Osteocyte (in vitro differentiated cells): ENCODE data around the gene DRG1. TPM values are rescaled to one million over a fixed set of nuclear protein-coding genes. Genes with fewer than 3 reads are reported as not detected.

Experiments
- DNase-seq: peaks from one replicate; pipeline ENCODE4 v3.0.0; 2021; ENCODE audit warnings: mixed read lengths; ENCODE audit not compliant: unreplicated experiment; ENCODE audit errors: extremely low spot score
- H3K27ac Mint-ChIP-seq: one replicate; pipeline ENCODE4 v1.8.0; 2021; ENCODE audit warnings: mild to moderate bottlenecking, mixed read lengths; ENCODE audit not compliant: unreplicated experiment
- H3K27me3 Mint-ChIP-seq: one replicate; pipeline ENCODE4 v1.8.0; 2021; ENCODE audit warnings: mixed read lengths; ENCODE audit not compliant: unreplicated experiment
- H3K36me3 Mint-ChIP-seq: one replicate; pipeline ENCODE4 v1.8.0; 2021; ENCODE audit warnings: mixed read lengths; ENCODE audit not compliant: unreplicated experiment
- H3K4me1 Mint-ChIP-seq: one replicate; pipeline ENCODE4 v1.8.0; 2021; ENCODE audit warnings: mixed read lengths; ENCODE audit not compliant: unreplicated experiment
- H3K4me3 Mint-ChIP-seq: one replicate; pipeline ENCODE4 v1.8.0; 2021; ENCODE audit warnings: mild to moderate bottlenecking, moderate library complexity, mixed read lengths; ENCODE audit not compliant: unreplicated experiment
- H3K9me3 Mint-ChIP-seq: one replicate; pipeline ENCODE4 v1.8.0; 2021; ENCODE audit warnings: mixed read lengths; ENCODE audit not compliant: unreplicated experiment
- CTCF ChIP-seq: fragments of 200-600 bp; sonication (generic); IDR thresholded peaks from 2 replicates; pipeline ENCODE4 v1.5.0; 2021; ENCODE audit warnings: antibody characterized with exemption, mild to moderate bottlenecking, moderate library complexity
- total RNA-seq: library from RNA; stranded (reverse); gene quantifications from 2 replicates; pipeline ENCODE4 v1.2.1, GENCODE V29; 2021

The DRG1 gene
- total RNA-seq, 1 donor from 2014 or later = 49.2 TPM

- Mint-ChIP-seq H3K36me3 (peaks cover 75% of the 10 kb centered on the region), H3K9me3 (no peaks in the 10 kb centered on the region), H3K4me3 (no peak overlapping the region), H3K4me1 (no peaks in the 10 kb centered on the region), H3K27ac (peak overlapping the region; percentile 24), H3K27me3 (no peaks in the 10 kb centered on the region)
- TF ChIP-seq CTCF = no peak
- no peak for DNase-seq
Measured at GRCh38 chr22:31441652-31442051, 42.2 kb downstream of the DRG1 start.

- no peak for DNase-seq
- Mint-ChIP-seq H3K4me3 (no peak overlapping the region), H3K27ac (no peak overlapping the region), H3K36me3 (peaks cover 67% of the 10 kb centered on the region), H3K9me3 (no peaks in the 10 kb centered on the region), H3K27me3 (no peaks in the 10 kb centered on the region), H3K4me1 (no peaks in the 10 kb centered on the region)
- no peak for TF ChIP-seq CTCF
Measured at GRCh38 chr22:31442768-31443489, 43.5 kb downstream of the DRG1 start.

- Mint-ChIP-seq H3K4me3 (no peak overlapping the region), H3K27ac (no peak overlapping the region), H3K27me3 (no peaks in the 10 kb centered on the region), H3K4me1 (no peaks in the 10 kb centered on the region), H3K9me3 (no peaks in the 10 kb centered on the region), H3K36me3 (peaks cover 62% of the 10 kb centered on the region)
- TF ChIP-seq CTCF = no peak
- DNase-seq = no peak
Measured at GRCh38 chr22:31443516-31443915, 44.1 kb downstream of the DRG1 start.

GRCh38 chr22:31445642-31446041 is 46.2 kb downstream of the DRG1 start:
- H3K4me1 Mint-ChIP-seq = no peaks in the 10 kb centered on the region
- no peak overlapping the region for H3K4me3 Mint-ChIP-seq
- no peaks in the 10 kb centered on the region for H3K9me3 Mint-ChIP-seq
- peaks cover 48% of the 10 kb centered on the region for H3K36me3 Mint-ChIP-seq
- no peak for DNase-seq
- no peak for TF ChIP-seq CTCF
- H3K27ac Mint-ChIP-seq = no peak overlapping the region
- H3K27me3 Mint-ChIP-seq = no peaks in the 10 kb centered on the region

- H3K27ac Mint-ChIP-seq = no peak overlapping the region
- no peaks in the 10 kb centered on the region for H3K9me3 Mint-ChIP-seq
Measured at GRCh38 chr22:31446208-31446607, 46.8 kb downstream of the DRG1 start.

More at GRCh38 chr22:31446208-31446607, 46.8 kb downstream of the DRG1 start:
- no peak for DNase-seq
- H3K4me3 Mint-ChIP-seq = no peak overlapping the region
- no peaks in the 10 kb centered on the region for H3K27me3 Mint-ChIP-seq
- TF ChIP-seq CTCF = no peak
- peaks cover 45% of the 10 kb centered on the region for H3K36me3 Mint-ChIP-seq
- no peaks in the 10 kb centered on the region for H3K4me1 Mint-ChIP-seq
